Liver (tissue), 9 donors: Measurements from ENCODE around the gene SMPDL3A. TPM values are rescaled to one million over a fixed set of nuclear protein-coding genes. Genes with fewer than 3 reads are reported as not detected.

Experiments
- DNase-seq: peaks from one replicate; pipeline ENCODE4 v3.0.0-alpha.2; 2017; ENCODE audit warnings: low spot score
- H3K27ac ChIP-seq, 2 donors: one replicate each; pipeline ENCODE4 v1.7.0; 2013; ENCODE audit warnings: inconsistent platforms in 2 of 2, low read length in 2 of 2, control low read depth in 1 of 2, low read depth in 1 of 2, mild to moderate bottlenecking in 1 of 2
- H3K27me3 ChIP-seq, 4 donors: one replicate each; pipeline versions ENCODE4 v1.6.1 to v1.7.0; 2013; ENCODE audit warnings: low read length in 3 of 4, inconsistent platforms in 1 of 4, mild to moderate bottlenecking in 1 of 4, moderate library complexity in 1 of 4; ENCODE audit not compliant: control insufficient read depth in 4 of 4, insufficient read depth in 4 of 4
- H3K36me3 ChIP-seq, 4 donors: one replicate each; pipeline versions ENCODE4 v1.6.1 to v1.7.0; 2013; ENCODE audit warnings: low read length in 3 of 4, mild to moderate bottlenecking in 3 of 4, low read depth in 1 of 4, moderate library complexity in 1 of 4; ENCODE audit not compliant: control insufficient read depth in 4 of 4, insufficient read depth in 3 of 4
- H3K4me1 ChIP-seq, 4 donors: one replicate each; pipeline versions ENCODE4 v1.6.1 to v1.7.0; 2013; ENCODE audit warnings: low read length in 3 of 4, mild to moderate bottlenecking in 3 of 4, moderate library complexity in 1 of 4; ENCODE audit not compliant: control insufficient read depth in 4 of 4, insufficient read depth in 4 of 4
- H3K4me3 ChIP-seq, 3 donors: one replicate each; pipeline versions ENCODE4 v1.6.1 to v1.7.0; 2013; ENCODE audit warnings: low read length in 3 of 3, control low read depth in 1 of 3, low read depth in 1 of 3, mild to moderate bottlenecking in 1 of 3
- H3K9ac ChIP-seq, 2 donors: one replicate each; pipeline ENCODE4 v1.7.0; 2013; ENCODE audit warnings: low read length in 2 of 2, mild to moderate bottlenecking in 2 of 2, moderate library complexity in 2 of 2, control low read depth in 1 of 2, low read depth in 1 of 2
- H3K9me3 ChIP-seq, 4 donors: one replicate each; pipeline versions ENCODE4 v1.6.1 to v1.7.0; 2013; ENCODE audit warnings: low read length in 3 of 4; ENCODE audit not compliant: control insufficient read depth in 4 of 4
- EGR1 ChIP-seq, 2 donors: IDR thresholded peaks; 2 replicates each; pipeline ENCODE4 v1.6.1; 2016 to 2018; ENCODE audit warnings: antibody characterized with exemption in 2 of 2, low read depth in 2 of 2
- FOXA1 ChIP-seq: IDR thresholded peaks from 2 replicates; pipeline ENCODE4 v1.6.1; 2016; ENCODE audit warnings: antibody characterized with exemption
- FOXA2 ChIP-seq: IDR thresholded peaks from 2 replicates; pipeline ENCODE4 v1.6.1; 2016; ENCODE audit warnings: antibody characterized with exemption
- GABPA ChIP-seq, 2 donors: IDR thresholded peaks in 1 of 2; conservative IDR thresholded peaks in 1 of 2; 2 replicates each; pipeline ENCODE4 v1.6.1; 2016; ENCODE audit warnings: antibody characterized with exemption in 2 of 2, mild to moderate bottlenecking in 1 of 2, moderate library complexity in 1 of 2
- HNF4A ChIP-seq, 2 donors: conservative IDR thresholded peaks; 2 replicates each; pipeline ENCODE4 v1.6.1; 2016; ENCODE audit warnings: antibody characterized with exemption in 2 of 2, mild to moderate bottlenecking in 2 of 2
- HNF4G ChIP-seq: IDR thresholded peaks from 2 replicates; pipeline ENCODE4 v1.6.1; 2016; ENCODE audit warnings: antibody characterized with exemption
- JUND ChIP-seq, 2 donors: IDR thresholded peaks; 2 replicates each; pipeline ENCODE4 v1.6.1; 2016; ENCODE audit warnings: antibody characterized with exemption in 2 of 2
- NR2F2 ChIP-seq: IDR thresholded peaks from 2 replicates; pipeline ENCODE4 v1.6.1; 2016; ENCODE audit warnings: antibody characterized with exemption
- RAD21 ChIP-seq, 2 donors: IDR thresholded peaks; 2 replicates each; pipeline ENCODE4 v1.6.1; 2016; ENCODE audit warnings: antibody characterized with exemption in 2 of 2, mild to moderate bottlenecking in 2 of 2
- RXRA ChIP-seq, 2 donors: IDR thresholded peaks; 2 replicates each; pipeline ENCODE4 v1.6.1; 2017 to 2018; ENCODE audit warnings: antibody characterized with exemption in 2 of 2, mild to moderate bottlenecking in 1 of 2
- TAF1 ChIP-seq: conservative IDR thresholded peaks from 2 replicates; pipeline ENCODE4 v1.6.1; 2016; ENCODE audit warnings: antibody characterized with exemption, mild to moderate bottlenecking
- YY1 ChIP-seq: IDR thresholded peaks from 2 replicates; pipeline ENCODE4 v1.6.1; 2016; ENCODE audit warnings: antibody characterized with exemption, mild to moderate bottlenecking
- WGBS: extraction: QIAGEN DNeasy Blood & Tissue Kit; methylation state at CpG from one replicate; pipeline ENCODE4 v1.1.7; 2013; 5-methylcytosine and 5-hydroxymethylcytosine counted together
- polyA plus RNA-seq, 2 donors: library from polyadenylated mRNA; stranded (reverse) in 1 of 2; unstranded in 1 of 2; fragments of 200-250 nt in 1 of 2; fragments of >200 nt in 1 of 2; fragmentation: Nextera tagmentation in 1 of 2; extraction: Ambion mirVana in 1 of 2; gene quantifications; one replicate each; pipeline versions ENCODE4 v1.2.1 to v1.2.3, GENCODE V29; 2013 to 2015
- total RNA-seq, 2 donors: library from RNA; depleted of rRNA; stranded (reverse); fragments of >200 nt; gene quantifications; one replicate each; pipeline ENCODE4 v1.2.3, GENCODE V29; 2014
- TF ChIP-seq, protein P1 (sequence below): IDR thresholded peaks from 2 replicates; pipeline ENCODE4 v1.6.1; 2016; ENCODE audit warnings: antibody characterized with exemption
- TF ChIP-seq, protein P2 (sequence below): IDR thresholded peaks from 2 replicates; pipeline ENCODE4 v1.6.1; 2016; ENCODE audit warnings: antibody characterized with exemption
- TF ChIP-seq, protein P3 (sequence below): IDR thresholded peaks from 2 replicates; pipeline ENCODE4 v1.6.1; 2016; ENCODE audit warnings: antibody characterized with exemption
- TF ChIP-seq, protein P4 (sequence below): fragments of 150-350 bp; IDR thresholded peaks from 2 replicates; pipeline ENCODE4 v1.5.1; 2017; ENCODE audit warnings: improper control_type of control experiment, low read depth, low read length; ENCODE audit not compliant: missing input control
- donor health status: healthy.
- donor health status: healthy.
- donor health status: healthy.
- donor health status: healthy.
- donor health status: healthy.

The SMPDL3A gene
- total and polyA plus RNA-seq, 4 donors: 17.3 to 61.4 (median 32.3) TPM

DNA sequence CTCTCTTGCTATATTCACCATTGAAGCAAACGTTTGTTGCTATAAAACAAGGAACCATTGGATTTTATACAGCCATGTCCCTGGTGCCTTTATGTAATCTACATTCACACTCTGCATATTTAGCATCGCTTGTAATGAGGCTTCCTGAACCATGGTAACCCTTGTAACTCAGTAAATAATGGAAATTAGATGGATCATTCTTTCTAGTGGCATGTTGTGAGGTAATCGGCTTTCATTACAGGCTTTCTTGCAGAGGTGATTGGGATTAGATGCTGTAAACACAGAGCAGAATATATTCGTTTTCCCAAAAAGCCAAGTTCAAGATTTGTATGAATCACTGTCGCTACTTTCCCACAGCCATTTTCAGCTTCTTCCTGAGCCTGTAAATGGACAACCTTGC is 36.1 kb downstream of the SMPDL3A start:
- TF ChIP-seq FOXA2 (no peak), FOXA1 (no peak), JUND (IDR thresholded peaks at IDR 0.05) (no peak), HNF4G (no peak), YY1 (no peak), HNF4A (conservative IDR thresholded peaks at IDR 0.05) (no peak), GABPA (IDR thresholded peaks at IDR 0.05 in 1 of 2, conservative IDR thresholded peaks at IDR 0.05 in 1 of 2) (no peak), TAF1 (no peak), NR2F2 (no peak), RXRA (IDR thresholded peaks at IDR 0.05) (no peak), EGR1 (IDR thresholded peaks at IDR 0.05; ENCODE audit: low read depth in 2 of 2) (no peak)
- TF ChIP-seq, protein P1, sequence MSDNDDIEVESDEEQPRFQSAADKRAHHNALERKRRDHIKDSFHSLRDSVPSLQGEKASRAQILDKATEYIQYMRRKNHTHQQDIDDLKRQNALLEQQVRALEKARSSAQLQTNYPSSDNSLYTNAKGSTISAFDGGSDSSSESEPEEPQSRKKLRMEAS: no peak
- TF ChIP-seq, protein P2, sequence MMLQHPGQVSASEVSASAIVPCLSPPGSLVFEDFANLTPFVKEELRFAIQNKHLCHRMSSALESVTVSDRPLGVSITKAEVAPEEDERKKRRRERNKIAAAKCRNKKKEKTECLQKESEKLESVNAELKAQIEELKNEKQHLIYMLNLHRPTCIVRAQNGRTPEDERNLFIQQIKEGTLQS: no peak
- TF ChIP-seq, protein P3, sequence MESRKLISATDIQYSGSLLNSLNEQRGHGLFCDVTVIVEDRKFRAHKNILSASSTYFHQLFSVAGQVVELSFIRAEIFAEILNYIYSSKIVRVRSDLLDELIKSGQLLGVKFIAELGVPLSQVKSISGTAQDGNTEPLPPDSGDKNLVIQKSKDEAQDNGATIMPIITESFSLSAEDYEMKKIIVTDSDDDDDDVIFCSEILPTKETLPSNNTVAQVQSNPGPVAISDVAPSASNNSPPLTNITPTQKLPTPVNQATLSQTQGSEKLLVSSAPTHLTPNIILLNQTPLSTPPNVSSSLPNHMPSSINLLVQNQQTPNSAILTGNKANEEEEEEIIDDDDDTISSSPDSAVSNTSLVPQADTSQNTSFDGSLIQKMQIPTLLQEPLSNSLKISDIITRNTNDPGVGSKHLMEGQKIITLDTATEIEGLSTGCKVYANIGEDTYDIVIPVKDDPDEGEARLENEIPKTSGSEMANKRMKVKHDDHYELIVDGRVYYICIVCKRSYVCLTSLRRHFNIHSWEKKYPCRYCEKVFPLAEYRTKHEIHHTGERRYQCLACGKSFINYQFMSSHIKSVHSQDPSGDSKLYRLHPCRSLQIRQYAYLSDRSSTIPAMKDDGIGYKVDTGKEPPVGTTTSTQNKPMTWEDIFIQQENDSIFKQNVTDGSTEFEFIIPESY: no peak
- DNase-seq: no peak
- H3K27me3 ChIP-seq: no peaks in the 10 kb centered on the region
- H3K9ac ChIP-seq: no peak overlapping the region
- H3K36me3 ChIP-seq: no peaks in the 10 kb centered on the region
- WGBS: 82% methylated on average over 5 of the region's 5 CpGs
- no peaks in the 10 kb centered on the region for H3K4me1 ChIP-seq
- H3K9me3 ChIP-seq: no peaks in the 10 kb centered on the region
- H3K4me3 ChIP-seq: no peak overlapping the region
- H3K27ac ChIP-seq: no peak overlapping the region

DNA sequence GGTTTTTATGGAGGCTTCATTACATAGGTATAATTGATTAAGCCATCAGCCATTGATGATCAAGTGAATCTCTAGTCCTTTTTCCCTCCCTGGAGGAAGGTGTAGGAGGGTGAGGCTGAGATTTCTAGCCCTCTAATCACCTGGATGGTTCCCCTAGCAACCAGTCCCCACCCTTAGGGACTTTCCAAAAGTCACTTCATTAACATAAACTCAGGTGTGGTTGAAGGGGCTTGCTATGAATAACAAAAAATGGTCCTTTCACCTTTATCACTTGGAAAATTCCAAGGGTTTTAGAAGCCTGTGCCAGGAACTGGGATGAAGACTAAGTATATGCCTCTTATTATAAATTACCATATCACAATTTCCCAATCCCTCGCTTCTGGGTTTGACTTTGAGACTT is 40.4 kb downstream of the SMPDL3A start:
- no peak for DNase-seq
- Histone ChIP-seq H3K27me3 (no peaks in the 10 kb centered on the region), H3K4me3 (no peak overlapping the region), H3K36me3 (no peaks in the 10 kb centered on the region), H3K9ac (no peak overlapping the region), H3K27ac (no peak overlapping the region), H3K4me1 (no peaks in the 10 kb centered on the region), H3K9me3 (no peaks in the 10 kb centered on the region)
- no peak for TF ChIP-seq EGR1 (IDR thresholded peaks at IDR 0.05; ENCODE audit: low read depth in 2 of 2)
- TF ChIP-seq JUND (IDR thresholded peaks at IDR 0.05): no peak
- TF ChIP-seq, protein P3: no peak
- TF ChIP-seq GABPA (IDR thresholded peaks at IDR 0.05 in 1 of 2, conservative IDR thresholded peaks at IDR 0.05 in 1 of 2): no peak
- TF ChIP-seq, protein P2: no peak
- no peak for TF ChIP-seq HNF4A (conservative IDR thresholded peaks at IDR 0.05)
- no peak for TF ChIP-seq FOXA1
- TF ChIP-seq NR2F2: no peak
- TF ChIP-seq RAD21 (IDR thresholded peaks at IDR 0.05): no peak
- TF ChIP-seq, protein P4, sequence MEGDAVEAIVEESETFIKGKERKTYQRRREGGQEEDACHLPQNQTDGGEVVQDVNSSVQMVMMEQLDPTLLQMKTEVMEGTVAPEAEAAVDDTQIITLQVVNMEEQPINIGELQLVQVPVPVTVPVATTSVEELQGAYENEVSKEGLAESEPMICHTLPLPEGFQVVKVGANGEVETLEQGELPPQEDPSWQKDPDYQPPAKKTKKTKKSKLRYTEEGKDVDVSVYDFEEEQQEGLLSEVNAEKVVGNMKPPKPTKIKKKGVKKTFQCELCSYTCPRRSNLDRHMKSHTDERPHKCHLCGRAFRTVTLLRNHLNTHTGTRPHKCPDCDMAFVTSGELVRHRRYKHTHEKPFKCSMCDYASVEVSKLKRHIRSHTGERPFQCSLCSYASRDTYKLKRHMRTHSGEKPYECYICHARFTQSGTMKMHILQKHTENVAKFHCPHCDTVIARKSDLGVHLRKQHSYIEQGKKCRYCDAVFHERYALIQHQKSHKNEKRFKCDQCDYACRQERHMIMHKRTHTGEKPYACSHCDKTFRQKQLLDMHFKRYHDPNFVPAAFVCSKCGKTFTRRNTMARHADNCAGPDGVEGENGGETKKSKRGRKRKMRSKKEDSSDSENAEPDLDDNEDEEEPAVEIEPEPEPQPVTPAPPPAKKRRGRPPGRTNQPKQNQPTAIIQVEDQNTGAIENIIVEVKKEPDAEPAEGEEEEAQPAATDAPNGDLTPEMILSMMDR: no peak
- WGBS: 92% methylated on average over 1 of the region's 1 CpG
